CD4-positive, alpha-beta T cell treated with Interleukin-4 for 1 hour (primary cell): ENCODE measurements around the gene ITPKC.

ENCODE experiments used
- DNase-seq, 2 donors: peaks; one replicate each; pipeline ENCODE4 v3.0.0-alpha.2; 2020 to 2022

Gene ITPKC

GRCh38 chr19:40716482-40717324 lies at the start of gene ITPKC, which contains the start of gene COQ8B:
Gene ITPKC (plus strand): TSS chr19:40717112. CDS start chr19:40717136, 24 bp downstream.
Gene COQ8B (minus strand): TSS chr19:40716886. CDS start chr19:40714632, 2,254 bp downstream.
- peak; percentile 98 to 99 for DNase-seq

- DNase-seq = no peak
These were observed 49.3 kb upstream of the ITPKC start for GRCh38 chr19:40667602-40668001.

GRCh38 chr19:40668991-40669614 lies 47.8 kb upstream of the ITPKC start:
- DNase-seq = no peak

GRCh38 chr19:40671404-40671803 lies 45.5 kb upstream of the ITPKC start:
- DNase-seq = no peak

GRCh38 chr19:40672038-40672437 lies 44.9 kb upstream of the ITPKC start:
- no peak for DNase-seq

GRCh38 chr19:40672573-40673299 lies 44.2 kb upstream of the ITPKC start:
- no peak for DNase-seq

- peak; percentile 26 for DNase-seq
These were observed 43.5 kb upstream of the ITPKC start for GRCh38 chr19:40673397-40673796.

- DNase-seq = no peak
These were observed 42.6 kb upstream of the ITPKC start for GRCh38 chr19:40674291-40674690.

- DNase-seq = no peak
These were observed 39.8 kb upstream of the ITPKC start for GRCh38 chr19:40677156-40677555.

- no peak for DNase-seq
These were observed 35.9 kb upstream of the ITPKC start for GRCh38 chr19:40681039-40681438.

- DNase-seq = no peak
These were observed 34.4 kb upstream of the ITPKC start for GRCh38 chr19:40682431-40682964.

- DNase-seq = no peak
These were observed 33.5 kb upstream of the ITPKC start for GRCh38 chr19:40683437-40683836.

GRCh38 chr19:40684280-40684679 lies 32.6 kb upstream of the ITPKC start:
- DNase-seq = no peak

GRCh38 chr19:40685016-40685526 lies 31.8 kb upstream of the ITPKC start:
- DNase-seq = no peak

GRCh38 chr19:40685563-40685962 lies 31.3 kb upstream of the ITPKC start:
- no peak for DNase-seq

GRCh38 chr19:40686882-40687524 lies 29.9 kb upstream of the ITPKC start:
- DNase-seq = no peak

- DNase-seq = peak; percentile 56 to 84
These were observed 29.3 kb upstream of the ITPKC start for GRCh38 chr19:40687525-40688016.

GRCh38 chr19:40688309-40688708 lies 28.6 kb upstream of the ITPKC start:
- no peak for DNase-seq

- no peak for DNase-seq
These were observed 27.9 kb upstream of the ITPKC start for GRCh38 chr19:40688987-40689338.

- peak; percentile 24 to 66 for DNase-seq
These were observed 27.4 kb upstream of the ITPKC start for GRCh38 chr19:40689339-40690049.

- no peak for DNase-seq
These were observed 26.7 kb upstream of the ITPKC start, which contains the start of gene NUMBL for GRCh38 chr19:40690050-40690692. Gene NUMBL (minus strand): TSS chr19:40690651. CDS start chr19:40690483, 168 bp downstream.
